Psoas muscle (tissue), 8 donors: ENCODE measurements around the gene MIAT. TPM values are rescaled to one million over a fixed set of nuclear protein-coding genes. Genes with fewer than 3 reads are reported as not detected.

ENCODE experiments used
- ATAC-seq, 4 donors: fragments of 200-7000 bp; cut with Tn5 transposase; one replicate each; pipeline ENCODE4 v1.9.1; 2020; ENCODE audit warnings: moderate library complexity in 3 of 4, mild to moderate bottlenecking in 2 of 4
- DNase-seq, 2 donors: peaks; one replicate each; pipeline ENCODE4 v3.0.0-alpha.2; 2020
- H3K27ac ChIP-seq: fragments of 200-600 bp; one replicate; pipeline ENCODE4 v1.8.0; 2022
- H3K27me3 ChIP-seq, 3 donors: fragments of 200-600 bp in 1 of 3; one replicate each; pipeline versions ENCODE4 v1.6.1 to v1.8.0; 2013 to 2022; ENCODE audit warnings: low read length in 2 of 3, mild to moderate bottlenecking in 2 of 3, moderate library complexity in 1 of 3; ENCODE audit not compliant: insufficient read depth in 3 of 3
- H3K36me3 ChIP-seq, 2 donors: fragments of 200-600 bp in 1 of 2; one replicate each; pipeline versions ENCODE4 v1.6.1 to v1.8.0; 2013 to 2022; ENCODE audit warnings: low read depth in 1 of 2, mild to moderate bottlenecking in 1 of 2, moderate library complexity in 1 of 2; ENCODE audit not compliant: insufficient read depth in 1 of 2
- H3K4me1 ChIP-seq: fragments of 200-600 bp; one replicate; pipeline ENCODE4 v1.8.0; 2022
- H3K4me3 ChIP-seq: fragments of 200-600 bp; one replicate; pipeline ENCODE4 v1.8.0; 2022; ENCODE audit warnings: mild to moderate bottlenecking
- H3K9me3 ChIP-seq: fragments of 200-600 bp; one replicate; pipeline ENCODE4 v1.8.0; 2022
- CTCF ChIP-seq: fragments of 200-600 bp; IDR thresholded peaks from one replicate; pipeline ENCODE4 v1.8.0; 2022; ENCODE audit warnings: antibody characterized with exemption
- WGBS, 3 donors: extraction: QIAGEN DNeasy Blood & Tissue Kit; methylation state at CpG; one replicate each; pipeline versions ENCODE4 v1.1.6 to v1.1.7; 2013; 5-methylcytosine and 5-hydroxymethylcytosine counted together
- intact Hi-C, 2 donors: fragments of 100-400 bp; cut with DNase I; formaldehyde crosslinking; loops; one replicate each; pipeline versions ENCODE4 v1.11.0 to v1.14.2; 2022
- polyA plus RNA-seq, 3 donors: library from polyadenylated mRNA; stranded (reverse); fragments of 200-250 nt; gene quantifications; one replicate each; pipeline ENCODE4 v1.2.3, GENCODE V29; 2013
- total RNA-seq, 4 donors: library from RNA; stranded (reverse); fragmentation: NEBNext Ultra II Directional in 2 of 4; extraction: Animal tissue kit (Norgen Biotek cat#: 25700) in 2 of 4; gene quantifications; one replicate each; pipeline versions ENCODE4 v1.2.1 to v1.2.4, GENCODE V29; 2021 to 2023
- donor health status: healthy with polysubstance abuse.
- donor health status: DM: no; HTN: no; CAD: no; lungs with moderate emphysema.
- donor health status: Bipolar disorder and iron deficiency.
- donor health status: healthy.
- donor health status: DM: yes; HTN: yes; CAD: no.
- donor health status: DM: no; HTN: no; CAD: no.
- donor health status: DM: no; HTN: no; CAD: no.
- donor health status: DM: yes; HTN: yes; CAD: no.

The MIAT gene
- total and polyA plus RNA-seq, 7 donors = 0.04 to 0.59 (median 0.30) TPM

- no peaks in the 10 kb centered on the region for H3K36me3 ChIP-seq
- ATAC-seq (no peak), DNase-seq (no peak)
- H3K4me1 ChIP-seq = no peaks in the 10 kb centered on the region
- no peak overlapping the region for H3K4me3 ChIP-seq
- no peak overlapping the region for H3K27ac ChIP-seq
- TF ChIP-seq CTCF = no peak
- WGBS, 3 donors = 51 to 55% (median 51%) methylated on average over 6 of the region's 6 CpGs
- peaks cover 0 to 2% (median 0%) of the 10 kb centered on the region in 3 donors for H3K27me3 ChIP-seq
- intact Hi-C loops = no loop called here
- H3K9me3 ChIP-seq = no peaks in the 10 kb centered on the region
Observed at GRCh38 chr22:26619510-26619909, 37.9 kb upstream of the MIAT start.

DNA sequence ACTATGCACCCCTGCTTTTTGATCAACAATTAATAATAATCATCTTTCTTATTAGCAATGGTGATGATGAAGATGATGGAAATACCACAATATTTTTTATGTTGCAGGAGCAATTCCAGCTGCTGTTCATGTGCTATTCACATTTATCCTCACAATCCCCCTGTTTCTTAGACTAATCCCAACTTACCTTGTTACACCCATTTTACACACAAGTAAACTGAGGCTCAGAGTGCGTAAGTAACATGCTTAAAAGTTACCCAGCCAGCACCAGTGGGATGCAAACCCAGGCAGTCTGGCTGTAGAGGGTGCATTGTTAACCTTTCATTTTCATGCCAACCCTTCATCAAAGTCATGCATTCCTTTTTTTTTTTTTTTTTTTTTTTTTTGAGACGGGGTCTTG, 37.2 kb upstream of the MIAT start:
- H3K4me3 ChIP-seq = no peak overlapping the region
- intact Hi-C loops = no loop called here
- no peaks in the 10 kb centered on the region for H3K36me3 ChIP-seq
- H3K27ac ChIP-seq = no peak overlapping the region
- ATAC-seq (no peak), DNase-seq (no peak)
- no peaks in the 10 kb centered on the region for H3K27me3 ChIP-seq
- WGBS, 3 donors = 68 to 88% (median 80%) methylated on average over 2 of the region's 2 CpGs
- no peak for TF ChIP-seq CTCF
- H3K9me3 ChIP-seq = no peaks in the 10 kb centered on the region
- H3K4me1 ChIP-seq = no peaks in the 10 kb centered on the region

- H3K9me3 ChIP-seq = no peaks in the 10 kb centered on the region
- H3K27me3 ChIP-seq = no peaks in the 10 kb centered on the region
- DNase-seq (no peak), ATAC-seq (no peak)
- intact Hi-C loops = no loop called here
- 69 to 72% (median 70%) methylated on average over 7 of the region's 7 CpGs for WGBS, 3 donors
- no peak for TF ChIP-seq CTCF
- no peak within 1 kb of the TSS for H3K27ac ChIP-seq
- H3K4me1 ChIP-seq = no peaks in the 10 kb centered on the region
- H3K4me3 ChIP-seq = no peak within 1 kb of the TSS
- no peaks in the 10 kb centered on the region for H3K36me3 ChIP-seq
Observed at GRCh38 chr22:26621663-26622062, 35.7 kb upstream of the MIAT start, which contains the start of gene CRYBA4. CRYBA4 (plus strand) TSS chr22:26621963; CDS start chr22:26622597, 634 bp downstream.

DNA sequence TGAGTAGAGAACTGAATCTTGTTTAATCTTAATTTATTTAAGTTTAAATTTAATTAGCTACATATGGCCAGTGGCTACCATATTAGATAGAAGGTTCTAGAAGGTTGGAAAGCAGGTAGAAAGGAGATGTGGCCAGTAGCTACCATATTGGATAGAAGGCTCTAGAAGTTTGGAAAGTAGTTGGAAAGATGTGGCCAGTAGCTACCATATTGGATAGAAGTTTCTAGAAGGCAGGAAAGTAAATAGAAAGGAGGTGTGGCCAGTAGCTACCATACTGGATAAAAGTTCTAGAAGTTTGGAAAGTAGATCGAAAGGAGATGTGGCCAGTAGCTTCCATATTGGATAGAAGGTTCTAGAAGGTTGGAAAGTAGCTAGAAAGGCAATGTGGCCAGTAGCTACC, 33.4 kb upstream of the MIAT start:
- 91 to 100% (median 95%) methylated on average over 1 of the region's 1 CpG for WGBS, 3 donors
- intact Hi-C loops = no loop called here

More for the DNA sequence above, 33.4 kb upstream of the MIAT start:
- H3K9me3 ChIP-seq = no peaks in the 10 kb centered on the region
- no peaks in the 10 kb centered on the region for H3K27me3 ChIP-seq
- ATAC-seq (no peak), DNase-seq (no peak)
- no peak overlapping the region for H3K4me3 ChIP-seq
- no peaks in the 10 kb centered on the region for H3K4me1 ChIP-seq
- TF ChIP-seq CTCF = no peak
- H3K36me3 ChIP-seq = no peaks in the 10 kb centered on the region
- no peak overlapping the region for H3K27ac ChIP-seq
